ENCODE measurements around the gene KAT6B. TPM values are rescaled to one million over a fixed set of nuclear protein-coding genes. Genes with fewer than 3 reads are reported as not detected.

The KAT6B gene
- total RNA-seq, 2 experiments from 2014 or later = 70.3 to 74.2 TPM

GRCh38 chr10:74925708-74926107 lies 99.3 kb downstream of the KAT6B start:
- POLR2A ChIA-PET = no interaction called here
- DNase-seq = no peak
- Histone ChIP-seq H3K36me3 (ENCODE audit: insufficient read depth, low read length) (no peaks in the 10 kb centered on the region), H3K4me1 (ENCODE audit: insufficient read depth, low read length) (peaks cover 11% of the 10 kb centered on the region), H3K4me3 (ENCODE audit: low read length) (no peak overlapping the region), H3K9me3 (ENCODE audit: control insufficient read depth in 1 of 2, insufficient read depth in 1 of 2, low read length in 2 of 2) (no peaks in the 10 kb centered on the region), H3K27me3 (ENCODE audit: control insufficient read depth in 1 of 2, insufficient read depth in 2 of 2, low read length in 2 of 2) (no peaks in the 10 kb centered on the region), H3K27ac (ENCODE audit: low read depth in 1 of 2, low read length in 2 of 2) (no peak overlapping the region)
- no peak for TF ChIP-seq CTCF (IDR thresholded peaks at IDR 0.05)
- Mint-ChIP-seq H3K4me3 (no peak overlapping the region), H3K4me1 (ENCODE audit: low read depth) (peaks cover 61% of the 10 kb centered on the region), H3K27me3 (no peaks in the 10 kb centered on the region), H3K9me3 (no peaks in the 10 kb centered on the region), H3K27ac (no peak overlapping the region), H3K36me3 (ENCODE audit: low read depth) (peaks cover 4% of the 10 kb centered on the region)
- no peak for ATAC-seq (ENCODE audit: poor library complexity)
- CTCF ChIA-PET = interaction anchor here (1.4 kb wide), 1 partner anchor 15 kb away, joined by 4 read pairs; no protein-coding TSS in a partner anchor
- intact Hi-C loops (cut with DNase I, micrococcal nuclease) = no loop called here

- H3K4me1 Mint-ChIP-seq (ENCODE audit: low read depth) = peaks cover 65% of the 10 kb centered on the region
- CTCF ChIA-PET = no interaction called here
- intact Hi-C loops (cut with DNase I, micrococcal nuclease) = no loop called here
- no peaks in the 10 kb centered on the region for H3K9me3 ChIP-seq (ENCODE audit: control insufficient read depth in 1 of 2, insufficient read depth in 1 of 2, low read length in 2 of 2)
- TF ChIP-seq CTCF (IDR thresholded peaks at IDR 0.05) = no peak
- H3K27me3 Mint-ChIP-seq = no peaks in the 10 kb centered on the region
- POLR2A ChIA-PET = no interaction called here
- H3K27me3 ChIP-seq (ENCODE audit: control insufficient read depth in 1 of 2, insufficient read depth in 2 of 2, low read length in 2 of 2) = no peaks in the 10 kb centered on the region
- peaks cover 5% of the 10 kb centered on the region for H3K4me1 ChIP-seq (ENCODE audit: insufficient read depth, low read length)
- H3K27ac ChIP-seq (ENCODE audit: low read depth in 1 of 2, low read length in 2 of 2) = no peak overlapping the region
- no peak overlapping the region for H3K4me3 ChIP-seq (ENCODE audit: low read length)
- DNase-seq (no peak), ATAC-seq (ENCODE audit: poor library complexity) (no peak)
- H3K36me3 Mint-ChIP-seq (ENCODE audit: low read depth) = peaks cover 4% of the 10 kb centered on the region
- H3K36me3 ChIP-seq (ENCODE audit: insufficient read depth, low read length) = no peaks in the 10 kb centered on the region
- no peak overlapping the region for H3K4me3 Mint-ChIP-seq
- no peaks in the 10 kb centered on the region for H3K9me3 Mint-ChIP-seq
- H3K27ac Mint-ChIP-seq = no peak overlapping the region
These were observed 100.6 kb downstream of the KAT6B start for GRCh38 chr10:74926791-74927585.

GRCh38 chr10:74927701-74928100 lies 101.3 kb downstream of the KAT6B start:
- no peak for TF ChIP-seq CTCF (IDR thresholded peaks at IDR 0.05)
- DNase-seq (no peak), ATAC-seq (ENCODE audit: poor library complexity) (no peak)
- H3K27me3 Mint-ChIP-seq = no peaks in the 10 kb centered on the region
- intact Hi-C loops (cut with DNase I, micrococcal nuclease) = no loop called here
- CTCF ChIA-PET = no interaction called here
- Histone ChIP-seq H3K4me3 (ENCODE audit: low read length) (no peak overlapping the region), H3K36me3 (ENCODE audit: insufficient read depth, low read length) (no peaks in the 10 kb centered on the region), H3K9me3 (ENCODE audit: control insufficient read depth in 1 of 2, insufficient read depth in 1 of 2, low read length in 2 of 2) (no peaks in the 10 kb centered on the region), H3K27me3 (ENCODE audit: control insufficient read depth in 1 of 2, insufficient read depth in 2 of 2, low read length in 2 of 2) (no peaks in the 10 kb centered on the region), H3K4me1 (ENCODE audit: insufficient read depth, low read length) (peaks cover 5% of the 10 kb centered on the region), H3K27ac (ENCODE audit: low read depth in 1 of 2, low read length in 2 of 2) (no peak overlapping the region)
- POLR2A ChIA-PET = no interaction called here
- no peak overlapping the region for H3K4me3 Mint-ChIP-seq
- peaks cover 65% of the 10 kb centered on the region for H3K4me1 Mint-ChIP-seq (ENCODE audit: low read depth)
- H3K9me3 Mint-ChIP-seq = no peaks in the 10 kb centered on the region
- H3K27ac Mint-ChIP-seq = no peak overlapping the region
- H3K36me3 Mint-ChIP-seq (ENCODE audit: low read depth) = peaks cover 8% of the 10 kb centered on the region

All from CD4-positive, alpha-beta T cell (primary cell).